Ramos (cell line): Measurements from ENCODE around the gene MAP4K4.

ENCODE experiments used
- in situ Hi-C: fragments of 300-500 bp; cut with MboI; formaldehyde crosslinking; loops from one replicate; pipeline ENCODE4 v1.14.3; 2022; ENCODE audit warnings: low sequenced_read_pairs; ENCODE audit not compliant: unreplicated experiment

Gene MAP4K4

GRCh38 chr2:101697124-101698013 is at the start of gene MAP4K4:
TSS of gene MAP4K4 (plus strand) at chr2:101697707. CDS start at chr2:101698081, 374 bp downstream.
- in situ Hi-C loops: no loop called here

GRCh38 chr2:101653469-101653868 is 44.0 kb upstream of the MAP4K4 start:
- in situ Hi-C loops: no loop called here

- in situ Hi-C loops: no loop called here
These were observed 41.6 kb upstream of the MAP4K4 start for GRCh38 chr2:101655702-101656422.

DNA sequence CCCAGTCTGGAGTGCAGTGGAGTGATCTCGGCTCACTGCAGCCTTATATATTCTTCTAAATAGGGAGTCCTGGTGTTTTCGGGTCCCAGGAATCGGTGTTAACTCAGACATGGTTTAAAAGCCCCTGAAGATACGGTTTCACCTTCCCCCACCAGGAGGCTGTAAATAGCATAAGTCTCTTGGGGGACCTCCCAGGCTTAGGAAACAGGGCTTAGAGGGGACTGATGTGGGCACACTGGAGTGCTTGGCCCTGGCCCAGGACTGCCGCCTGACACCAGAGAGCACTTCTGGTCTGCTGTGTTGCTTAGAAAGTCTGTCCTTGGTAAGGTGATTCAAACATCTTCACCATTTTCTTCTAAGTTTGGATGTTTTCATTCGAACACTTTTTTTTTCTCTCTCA is 39.7 kb upstream of the MAP4K4 start:
- in situ Hi-C loops: no loop called here

GRCh38 chr2:101658387-101658786 is 39.1 kb upstream of the MAP4K4 start:
- in situ Hi-C loops: no loop called here

GRCh38 chr2:101665312-101665711 is 32.2 kb upstream of the MAP4K4 start:
- in situ Hi-C loops: no loop called here

GRCh38 chr2:101667823-101668222 is 29.7 kb upstream of the MAP4K4 start:
- in situ Hi-C loops: no loop called here

DNA sequence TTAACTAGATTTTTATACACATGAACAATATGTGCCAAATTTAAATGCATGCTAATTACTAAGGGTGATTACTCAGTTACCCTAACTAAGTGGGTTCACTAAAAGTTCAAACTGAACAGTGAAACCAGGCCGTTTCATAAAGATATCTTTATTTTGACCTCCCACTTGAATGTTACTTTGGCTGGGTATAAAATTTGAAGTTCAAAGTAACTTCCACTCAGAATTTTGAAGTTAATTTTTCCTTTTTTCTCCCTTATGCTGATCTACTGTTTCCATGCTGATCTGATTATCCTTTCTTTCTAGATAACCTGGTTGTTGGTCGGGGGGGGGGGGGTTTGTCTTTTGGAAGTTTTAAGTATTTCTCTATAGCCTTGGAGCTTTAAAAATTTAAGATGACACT is 25.5 kb upstream of the MAP4K4 start:
- in situ Hi-C loops: no loop called here

DNA sequence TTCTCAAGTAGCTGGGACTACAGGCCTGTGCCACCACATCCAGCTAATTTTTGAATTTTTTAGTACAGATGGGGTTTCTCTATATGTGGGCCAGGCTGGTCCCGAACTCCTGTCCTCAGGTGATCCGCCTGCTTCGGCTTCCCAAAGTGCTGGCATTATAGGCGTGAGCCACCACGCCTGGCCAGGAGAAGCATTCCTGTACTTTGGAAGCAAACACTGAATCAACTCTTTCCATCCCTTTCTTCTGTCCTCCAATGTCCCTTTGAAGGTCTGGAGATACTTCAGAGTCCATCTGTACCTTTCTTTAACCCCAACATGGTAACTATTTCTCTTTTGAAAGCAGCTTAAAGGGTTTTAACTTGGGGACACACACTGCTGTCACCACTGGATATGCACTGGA is 23.6 kb upstream of the MAP4K4 start:
- in situ Hi-C loops: no loop called here

GRCh38 chr2:101675512-101675911 is 22.0 kb upstream of the MAP4K4 start:
- in situ Hi-C loops: no loop called here

GRCh38 chr2:101676674-101677073 is 20.8 kb upstream of the MAP4K4 start:
- in situ Hi-C loops: no loop called here

DNA sequence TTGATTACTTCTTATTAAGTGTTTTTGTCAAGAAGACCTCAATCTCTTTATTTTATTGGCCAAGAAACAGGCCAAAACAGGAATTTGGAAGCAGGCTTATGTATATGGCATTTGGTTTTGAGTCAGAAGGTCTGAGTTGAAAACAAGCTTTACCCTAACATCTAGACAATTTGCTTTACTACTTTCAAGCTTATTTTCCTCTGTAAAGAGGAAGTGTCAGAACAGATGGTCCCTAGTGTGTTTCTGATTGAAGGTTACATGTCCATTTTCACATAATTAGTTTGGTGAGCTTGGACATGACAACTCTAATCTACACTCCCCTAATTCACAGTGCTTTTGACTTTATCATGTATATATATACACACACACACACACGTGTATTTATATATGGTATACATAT is 19.8 kb upstream of the MAP4K4 start:
- in situ Hi-C loops: no loop called here

GRCh38 chr2:101678379-101678778 is 19.1 kb upstream of the MAP4K4 start:
- in situ Hi-C loops: no loop called here

- in situ Hi-C loops: no loop called here
These were observed 18.3 kb upstream of the MAP4K4 start for GRCh38 chr2:101679037-101679726.

DNA sequence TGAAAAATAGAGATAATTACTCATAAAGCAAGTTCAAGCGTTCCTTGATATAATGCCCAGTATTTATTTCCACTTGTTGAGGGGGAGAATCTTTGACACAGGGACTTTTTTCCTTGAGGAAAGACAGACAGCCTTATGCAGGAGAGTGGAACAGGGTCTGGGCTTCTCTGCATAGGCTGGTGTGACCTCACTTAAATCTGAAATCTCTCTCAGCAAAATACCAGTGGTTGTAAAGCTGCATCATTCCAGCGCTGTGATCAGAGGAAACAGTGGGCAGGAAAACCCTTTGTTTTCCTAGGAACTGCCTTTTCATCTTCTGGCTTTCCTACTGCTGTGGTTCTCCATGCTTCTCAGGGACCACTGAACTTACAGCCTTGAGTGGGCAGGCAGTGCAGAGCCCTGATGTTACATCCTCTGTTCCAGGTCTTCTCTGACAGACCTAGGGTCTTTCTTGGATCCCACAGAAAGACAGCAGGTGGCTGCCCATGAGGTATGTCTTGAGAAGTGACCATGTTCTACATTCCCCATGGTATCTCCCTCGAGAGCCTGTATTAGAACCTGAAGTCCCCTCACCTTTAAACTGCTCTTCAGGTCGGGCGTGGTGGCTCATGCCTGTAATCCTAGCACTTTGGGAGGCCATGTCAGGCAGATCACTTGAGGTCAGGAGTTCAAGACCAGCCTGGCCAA is 17.6 kb upstream of the MAP4K4 start:
- in situ Hi-C loops: no loop called here

- in situ Hi-C loops: no loop called here
These were observed 15.2 kb upstream of the MAP4K4 start for GRCh38 chr2:101682311-101682710.

- in situ Hi-C loops: no loop called here
These were observed 13.2 kb upstream of the MAP4K4 start for GRCh38 chr2:101684313-101684712.

GRCh38 chr2:101688261-101688660 is 9.2 kb upstream of the MAP4K4 start:
- in situ Hi-C loops: no loop called here

- in situ Hi-C loops: no loop called here
These were observed 8.2 kb upstream of the MAP4K4 start for GRCh38 chr2:101689114-101689825.
